HG03196 (cell line): Measurements from ENCODE around the gene ULBP1.
"Not testable (repeated sequence)": the region's sequence is repeated elsewhere in the genome, so short reads cannot be mapped to it uniquely, and the experiment has no call there.

Source experiments
- ATAC-seq: cut with Tn5 transposase; IDR thresholded peaks from one replicate; pipeline ENCODE4 v1.9.1; 2021; ENCODE audit not compliant: unreplicated experiment

The ULBP1 gene

GRCh38 chr6:149969635-149970034 lies 5.9 kb downstream of the ULBP1 start:
- ATAC-seq: no peak

- ATAC-seq: not testable (repeated sequence)
Observed at GRCh38 chr6:149974394-149974793, 10.7 kb downstream of the ULBP1 start.

- ATAC-seq: no peak
Observed at GRCh38 chr6:149974825-149975224, 11.1 kb downstream of the ULBP1 start.

- no peak for ATAC-seq
Observed at GRCh38 chr6:149975400-149975799, 11.7 kb downstream of the ULBP1 start.

GRCh38 chr6:149977221-149977620 lies 13.5 kb downstream of the ULBP1 start:
- no peak for ATAC-seq

GRCh38 chr6:149978610-149979009 lies 14.9 kb downstream of the ULBP1 start:
- no peak for ATAC-seq

GRCh38 chr6:149979293-149979692 lies 15.6 kb downstream of the ULBP1 start:
- ATAC-seq: no peak

GRCh38 chr6:149983145-149983544 lies 19.4 kb downstream of the ULBP1 start:
- ATAC-seq: no peak

- ATAC-seq: no peak
Observed at GRCh38 chr6:149984773-149985172, 21.0 kb downstream of the ULBP1 start.

GRCh38 chr6:149985481-149985937 lies 21.8 kb downstream of the ULBP1 start:
- ATAC-seq: no peak

- ATAC-seq: no peak
Observed at GRCh38 chr6:149987602-149988107, 23.9 kb downstream of the ULBP1 start.

GRCh38 chr6:149988550-149989346 lies 25.0 kb downstream of the ULBP1 start:
- ATAC-seq: no peak

- no peak for ATAC-seq
Observed at GRCh38 chr6:149990212-149990660, 26.5 kb downstream of the ULBP1 start.

GRCh38 chr6:149990661-149991471 lies 27.1 kb downstream of the ULBP1 start:
- ATAC-seq: no peak

- ATAC-seq: not testable (repeated sequence)
Observed at GRCh38 chr6:149991472-149991795, 27.7 kb downstream of the ULBP1 start.

GRCh38 chr6:149991838-149992237 lies 28.1 kb downstream of the ULBP1 start:
- no peak for ATAC-seq

- ATAC-seq: no peak
Observed at GRCh38 chr6:149995235-149995750, 31.6 kb downstream of the ULBP1 start.

- no peak for ATAC-seq
Observed at GRCh38 chr6:149995971-149996370, 32.2 kb downstream of the ULBP1 start.

GRCh38 chr6:149999636-150000035 lies 35.9 kb downstream of the ULBP1 start:
- ATAC-seq: no peak

GRCh38 chr6:150001295-150002008 lies 37.7 kb downstream of the ULBP1 start:
- ATAC-seq: peak; percentile 43

GRCh38 chr6:150002710-150003109 lies 39.0 kb downstream of the ULBP1 start:
- no peak for ATAC-seq
